DND-41 (cell line): ENCODE data around the gene ESRRB.

Experiments used
- ATAC-seq: fragments of 200-7000 bp; cut with Tn5 transposase; 3 replicates; pipeline ENCODE4 v1.9.1; 2021; ENCODE audit warnings: low read depth; ENCODE audit not compliant: insufficient read depth
- DNase-seq: peaks from one replicate; pipeline ENCODE4 v3.0.0-alpha.2; 2020
- H2AFZ ChIP-seq: 2 replicates; pipeline ENCODE4 v1.6.0; 2012; ENCODE audit warnings: low read depth, low read length
- H3K27ac ChIP-seq: 2 replicates; pipeline ENCODE4 v1.5.1; 2012; ENCODE audit warnings: low read length, inconsistent platforms
- H3K27me3 ChIP-seq: fragments of 200-600 bp; sonication (generic); 2 replicates; pipeline ENCODE4 v1.6.0; 2012; ENCODE audit warnings: low read length, mild to moderate bottlenecking, inconsistent platforms; ENCODE audit not compliant: insufficient read depth, poor library complexity
- H3K36me3 ChIP-seq: 2 replicates; pipeline ENCODE4 v1.5.1; 2012; ENCODE audit warnings: low read length, inconsistent platforms; ENCODE audit not compliant: insufficient read depth
- H3K4me1 ChIP-seq: 2 replicates; pipeline ENCODE4 v1.5.1; 2012; ENCODE audit warnings: mild to moderate bottlenecking, low read length; ENCODE audit not compliant: insufficient read depth
- H3K4me2 ChIP-seq: 2 replicates; pipeline ENCODE4 v1.6.0; 2012; ENCODE audit warnings: mild to moderate bottlenecking, moderate library complexity, low read length, inconsistent platforms; ENCODE audit not compliant: insufficient read depth
- H3K4me3 ChIP-seq, 2 experiments: fragments of 200-600 bp in 1 of 2; shearing (Covaris generic) in 1 of 2; 2 replicates each; pipeline ENCODE4 v1.5.1; 2012 to 2016; ENCODE audit warnings: inconsistent platforms in 2 of 2, low read length in 2 of 2, mild to moderate bottlenecking in 2 of 2, low read depth in 1 of 2, moderate library complexity in 1 of 2
- H3K79me2 ChIP-seq: 2 replicates; pipeline ENCODE4 v1.6.0; 2012; ENCODE audit warnings: low read length, inconsistent platforms; ENCODE audit not compliant: insufficient read depth
- H3K9ac ChIP-seq: 2 replicates; pipeline ENCODE4 v1.6.0; 2012; ENCODE audit warnings: low read depth, mild to moderate bottlenecking, inconsistent platforms, low read length, moderate library complexity
- H3K9me3 ChIP-seq: 2 replicates; pipeline ENCODE4 v1.5.1; 2012; ENCODE audit warnings: low read length, moderate library complexity, mild to moderate bottlenecking, inconsistent platforms; ENCODE audit not compliant: insufficient read depth, severe bottlenecking
- H4K20me1 ChIP-seq: 2 replicates; pipeline ENCODE4 v1.6.0; 2012; ENCODE audit warnings: low read length; ENCODE audit not compliant: insufficient read depth
- CTCF ChIP-seq: IDR thresholded peaks from 2 replicates; pipeline ENCODE4 v1.5.1; 2012; ENCODE audit warnings: borderline replicate concordance, low read length, moderate library complexity, mild to moderate bottlenecking; ENCODE audit not compliant: poor library complexity, severe bottlenecking; ENCODE audit errors: extremely low read depth
- EZH2 ChIP-seq: IDR thresholded peaks from 3 replicates; pipeline ENCODE4 v1.6.1; 2012; ENCODE audit warnings: borderline replicate concordance, low read depth, mild to moderate bottlenecking, moderate library complexity, low read length, inconsistent platforms; ENCODE audit not compliant: severe bottlenecking

Gene ESRRB

GRCh38 chr14:76450476-76450875 lies 74.5 kb downstream of the ESRRB start:
- Histone ChIP-seq H3K4me2 (no peak overlapping the region), H3K27me3 (no peaks in the 10 kb centered on the region), H3K9me3 (no peaks in the 10 kb centered on the region), H3K9ac (no peak overlapping the region), H3K4me1 (no peaks in the 10 kb centered on the region), H3K4me3 (no peak overlapping the region), H3K79me2 (no peaks in the 10 kb centered on the region), H2AFZ (no peak overlapping the region), H3K27ac (no peak overlapping the region), H3K36me3 (no peaks in the 10 kb centered on the region), H4K20me1 (no peaks in the 10 kb centered on the region)
- DNase-seq (no peak), ATAC-seq (no peak)
- TF ChIP-seq CTCF (no peak), EZH2 (no peak)

GRCh38 chr14:76456200-76456599 lies 80.3 kb downstream of the ESRRB start:
- no peaks in the 10 kb centered on the region for H3K4me1 ChIP-seq
- DNase-seq, result peak; percentile 42
- TF ChIP-seq CTCF (peak; percentile 72), EZH2 (no peak)
- H3K9ac ChIP-seq, result no peak overlapping the region
- no peak overlapping the region for H3K4me2 ChIP-seq
- no peaks in the 10 kb centered on the region for H3K9me3 ChIP-seq
- no peaks in the 10 kb centered on the region for H3K79me2 ChIP-seq
- H4K20me1 ChIP-seq, result no peaks in the 10 kb centered on the region
- no peak overlapping the region for H3K27ac ChIP-seq
- H3K36me3 ChIP-seq, result no peaks in the 10 kb centered on the region
- no peaks in the 10 kb centered on the region for H3K27me3 ChIP-seq
- no peak overlapping the region for H3K4me3 ChIP-seq
- peak; percentile 63; the same call in 1 of the 3 replicates for ATAC-seq
- no peak overlapping the region for H2AFZ ChIP-seq

- no peaks in the 10 kb centered on the region for H3K27me3 ChIP-seq
- TF ChIP-seq CTCF (no peak), EZH2 (no peak)
- H3K4me3 ChIP-seq, result no peak overlapping the region
- no peaks in the 10 kb centered on the region for H3K4me1 ChIP-seq
- H4K20me1 ChIP-seq, result no peaks in the 10 kb centered on the region
- no peaks in the 10 kb centered on the region for H3K9me3 ChIP-seq
- ATAC-seq, result no peak
- H3K4me2 ChIP-seq, result no peak overlapping the region
- no peak overlapping the region for H3K9ac ChIP-seq
- no peaks in the 10 kb centered on the region for H3K79me2 ChIP-seq
- no peaks in the 10 kb centered on the region for H3K36me3 ChIP-seq
- no peak overlapping the region for H3K27ac ChIP-seq
- DNase-seq, result no peak
- no peak overlapping the region for H2AFZ ChIP-seq
These were observed 81.1 kb downstream of the ESRRB start for GRCh38 chr14:76456891-76457586.

- Histone ChIP-seq H3K4me1 (no peaks in the 10 kb centered on the region), H3K4me3 (no peak overlapping the region), H2AFZ (no peak overlapping the region), H3K79me2 (no peaks in the 10 kb centered on the region), H3K9me3 (no peaks in the 10 kb centered on the region), H3K27me3 (no peaks in the 10 kb centered on the region), H3K36me3 (no peaks in the 10 kb centered on the region), H3K4me2 (no peak overlapping the region), H3K27ac (no peak overlapping the region), H4K20me1 (no peaks in the 10 kb centered on the region), H3K9ac (no peak overlapping the region)
- TF ChIP-seq CTCF, result no peak
- TF ChIP-seq EZH2, result no peak
- no peak for DNase-seq
- no peak for ATAC-seq
These were observed 81.9 kb downstream of the ESRRB start for GRCh38 chr14:76457841-76458240.
